Measurements from ENCODE around the gene TAX1BP1. TPM values are rescaled to one million over a fixed set of nuclear protein-coding genes. Genes with fewer than 3 reads are reported as not detected.
"Not testable (repeated sequence)": the region's sequence is repeated elsewhere in the genome, so short reads cannot be mapped to it uniquely, and the experiment has no call there.

TAX1BP1 gene
- total RNA-seq, 2 donors from 2014 or later = 119 to 135 TPM

DNA sequence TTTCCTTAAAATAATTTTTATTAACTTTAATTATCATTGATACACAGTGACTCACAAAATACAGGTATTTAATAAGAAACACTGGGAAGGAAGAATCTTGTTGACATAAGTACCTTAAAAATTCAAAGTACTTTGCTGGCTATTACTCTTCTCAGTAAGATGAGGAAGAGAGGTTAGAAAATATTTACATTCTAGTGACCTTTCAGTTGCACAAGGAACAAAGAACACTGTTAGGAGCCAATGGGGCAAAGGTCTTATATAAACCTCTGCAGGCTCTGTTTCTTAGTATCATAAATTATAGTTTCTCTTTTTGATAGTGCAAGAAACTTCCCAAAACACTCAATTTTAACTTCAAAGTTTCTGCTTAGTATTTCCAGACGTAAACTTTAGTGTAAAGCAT lies 4.8 kb upstream of the TAX1BP1 start:
- peak; percentile 60 for ATAC-seq
- intact Hi-C loops (cut with DNase I, micrococcal nuclease) = no loop called here
- no peak for DNase-seq

DNA sequence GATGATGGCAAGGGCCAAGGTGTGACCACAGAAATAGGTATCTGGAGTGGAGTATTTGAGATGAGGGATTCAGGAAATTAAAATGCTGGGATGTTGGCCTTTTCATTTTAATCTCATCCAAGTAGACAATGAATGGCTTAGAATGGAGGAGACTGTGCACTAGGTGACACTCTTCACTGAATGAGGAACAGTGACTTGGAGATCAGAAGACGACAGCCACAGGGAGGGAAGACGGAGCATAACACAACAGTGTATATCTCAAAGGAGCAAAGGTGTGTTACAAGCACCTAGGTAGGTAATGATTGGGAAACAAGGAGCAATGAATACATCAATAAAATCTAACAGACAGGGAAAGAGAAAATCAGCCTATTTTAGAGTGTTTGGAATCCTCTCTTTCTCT lies 4.1 kb upstream of the TAX1BP1 start:
- ATAC-seq (peak; percentile 29), DNase-seq (no peak)
- intact Hi-C loops (cut with DNase I, micrococcal nuclease) = no loop called here

DNA sequence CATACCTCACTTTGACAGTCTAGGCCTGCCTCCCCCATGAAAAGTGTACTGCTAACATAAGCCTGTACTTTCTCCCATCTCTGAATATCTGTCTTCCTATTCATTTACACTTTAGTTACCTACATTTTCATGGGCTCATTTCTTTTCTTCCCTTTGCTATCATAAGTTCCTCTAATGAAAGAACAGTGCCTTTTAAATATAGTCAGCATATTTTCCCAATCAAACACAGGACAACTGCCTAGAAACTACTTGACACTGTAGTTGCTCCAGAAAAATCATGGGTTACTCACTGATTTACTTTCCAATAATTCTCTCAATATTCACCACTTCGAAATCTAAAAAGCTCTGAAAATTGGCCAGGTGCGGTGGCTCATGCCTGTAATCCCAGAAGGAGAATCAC lies 2.8 kb upstream of the TAX1BP1 start:
- ATAC-seq = no peak
- intact Hi-C loops (cut with DNase I, micrococcal nuclease) = no loop called here
- DNase-seq = no peak

GRCh38 chr7:27737616-27738015 lies 2.3 kb upstream of the TAX1BP1 start:
- DNase-seq = no peak

DNA sequence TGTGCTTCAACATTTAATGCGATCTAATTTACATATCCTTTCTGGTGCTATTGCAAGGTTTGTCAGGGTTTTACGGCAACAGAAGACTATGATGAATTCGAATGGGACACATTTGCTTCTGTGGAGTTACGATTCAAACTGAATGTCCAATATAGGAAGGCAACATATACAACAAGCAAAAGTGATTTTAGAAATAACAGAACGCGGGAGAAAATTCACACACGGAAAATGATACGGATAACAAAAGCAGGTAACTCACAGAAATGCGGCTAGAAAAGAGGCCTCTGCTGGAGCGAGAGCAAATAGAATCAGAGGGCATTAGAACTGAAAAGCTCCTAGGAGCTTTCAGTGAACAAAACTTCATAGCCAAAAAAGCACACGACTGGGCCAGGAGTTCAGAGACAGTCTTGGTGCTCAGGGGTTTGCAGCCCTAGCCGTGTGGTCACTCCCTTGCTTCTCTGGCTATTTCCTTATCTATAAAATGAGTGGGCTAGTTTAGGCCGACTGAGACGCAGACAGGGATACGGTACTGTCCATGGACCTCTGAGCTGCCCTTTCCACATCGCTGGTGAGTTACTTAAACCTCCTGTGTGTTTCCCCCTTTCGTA lies 557 bp upstream of the TAX1BP1 start:
- ATAC-seq (peak; percentile 32), DNase-seq (no peak)
- intact Hi-C loops (cut with DNase I, micrococcal nuclease) = no loop called here

More at GRCh38 chr7:27737616-27738015, 2.3 kb upstream of the TAX1BP1 start:
- intact Hi-C loops (cut with DNase I, micrococcal nuclease) = no loop called here
- no peak for ATAC-seq

DNA sequence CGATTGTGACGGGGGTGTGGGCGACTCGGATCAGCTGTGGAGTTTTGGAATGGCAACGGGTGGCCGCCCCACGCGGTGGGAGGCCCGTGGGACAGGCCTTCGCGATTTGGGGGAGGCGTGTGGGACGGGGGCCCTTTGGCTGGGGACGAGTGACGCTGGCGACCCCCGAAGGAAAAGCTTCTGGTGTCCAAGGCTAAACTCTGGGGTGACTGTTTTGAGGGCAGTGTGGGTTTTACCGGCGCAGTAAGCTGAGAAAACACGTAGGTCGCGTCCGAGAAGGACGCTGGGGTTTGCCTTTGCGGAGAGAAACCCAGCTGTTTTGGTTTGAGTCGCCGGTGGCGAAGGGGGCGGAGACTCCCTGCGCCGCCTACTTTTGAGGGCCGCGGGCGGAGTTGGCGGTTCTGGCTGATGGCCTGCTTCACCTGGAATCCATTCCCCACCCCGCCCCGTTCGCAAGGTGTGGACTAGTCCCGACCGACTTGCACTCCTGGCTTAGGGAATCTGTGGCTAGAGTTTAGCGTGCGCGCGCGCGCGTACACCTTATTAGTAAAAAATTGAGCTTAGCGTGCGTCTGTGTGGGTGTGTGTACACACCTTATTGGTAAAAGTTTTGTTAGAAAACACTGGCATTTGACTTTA lies 606 bp downstream of the TAX1BP1 start:
- intact Hi-C loops (cut with DNase I, micrococcal nuclease) = loop anchor here in 1 of 2 donors (5.0 to 10.0 kb wide), 2 partner anchors 78 to 354 kb away; partner anchors contain the start of gene HIBADH
- ATAC-seq (peak; percentile 86), DNase-seq (peak; percentile 96 to 97)

DNA sequence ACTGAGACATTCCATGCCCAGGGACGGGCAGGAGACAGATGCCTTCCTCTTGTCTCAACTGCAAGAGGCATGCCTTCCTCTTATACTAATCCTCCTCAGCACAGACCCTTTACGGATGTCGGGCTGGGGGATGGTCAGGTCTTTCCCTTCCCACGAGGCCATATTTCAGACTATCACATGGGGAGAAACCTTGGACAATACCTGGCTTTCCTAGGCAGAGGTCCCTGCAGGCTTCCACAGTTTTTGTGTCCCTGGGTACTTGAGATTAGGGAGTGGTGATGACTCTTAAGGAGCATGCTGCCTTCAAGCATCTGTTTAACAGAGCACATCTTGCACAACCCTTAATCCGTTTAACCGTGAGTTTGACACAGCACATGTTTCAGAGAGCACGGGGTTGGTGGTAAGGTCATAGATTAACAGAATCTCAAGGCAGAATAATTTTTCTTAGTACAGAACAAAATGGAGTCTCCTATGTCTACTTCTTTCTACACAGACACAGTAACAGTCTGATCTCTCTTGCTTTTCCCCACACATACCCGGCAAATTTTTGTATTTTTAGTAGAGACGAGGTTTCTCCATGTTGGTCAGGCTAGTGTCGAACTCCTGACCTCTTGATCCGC lies 2.2 kb downstream of the TAX1BP1 start:
- intact Hi-C loops (cut with DNase I, micrococcal nuclease) = loop anchor here in 1 of 2 donors (5.0 to 10.0 kb wide), 2 partner anchors 80 to 353 kb away; partner anchors contain the start of gene HIBADH
- not testable (repeated sequence) for DNase-seq, ATAC-seq

DNA sequence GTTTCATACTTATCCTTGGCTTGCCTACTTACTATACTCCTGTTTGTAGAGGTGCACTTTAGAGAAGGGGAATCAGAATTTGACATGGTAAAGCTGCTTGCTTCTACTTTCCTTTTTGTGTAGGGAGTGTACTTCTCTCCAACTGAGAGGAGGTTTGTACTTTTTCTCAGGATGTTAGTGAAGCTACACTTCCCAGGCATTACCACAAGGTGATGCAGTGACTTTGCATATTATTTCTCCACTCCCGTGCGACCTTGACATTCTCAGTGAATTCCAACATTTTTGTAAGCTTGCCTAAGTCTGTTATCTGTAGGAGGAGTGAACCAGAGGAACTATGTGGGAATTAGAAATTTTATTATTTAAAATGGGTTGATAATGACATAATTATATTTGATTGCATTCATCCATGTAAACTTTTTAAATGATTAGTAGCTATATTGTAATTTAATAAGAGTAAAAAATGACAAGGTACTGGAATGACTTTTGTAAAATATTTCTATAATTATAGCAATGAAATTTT lies 5.2 kb downstream of the TAX1BP1 start:
- intact Hi-C loops (cut with DNase I, micrococcal nuclease) = loop anchor here in 1 of 2 donors (10.0 kb wide), 1 partner anchor 350 kb away; no protein-coding TSS in a partner anchor
- ATAC-seq (peak; percentile 21), DNase-seq (no peak)

DNA sequence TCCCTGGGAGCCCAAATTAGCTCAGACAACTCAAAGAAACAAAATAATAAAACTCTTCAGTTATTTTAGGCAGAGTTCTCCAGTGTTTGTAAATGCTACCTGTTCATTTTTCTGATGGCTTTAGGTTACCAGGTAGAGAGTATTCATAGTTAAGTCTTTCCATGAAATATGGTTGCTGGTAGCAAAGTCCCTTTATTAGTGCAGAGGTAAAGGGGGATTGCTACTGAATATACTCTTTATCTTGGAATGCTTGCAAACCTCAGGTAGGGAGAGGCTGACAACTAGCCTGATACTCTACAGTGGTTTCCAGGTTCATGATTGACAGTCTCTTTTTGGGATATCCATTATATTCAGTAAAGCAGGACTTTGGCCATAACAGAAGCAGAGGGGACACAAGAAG lies 6.5 kb downstream of the TAX1BP1 start:
- ATAC-seq = no peak
- intact Hi-C loops (cut with DNase I, micrococcal nuclease) = loop anchor here in 1 of 2 donors (10.0 kb wide), 1 partner anchor 348 kb away; no protein-coding TSS in a partner anchor
- DNase-seq = no peak

- ATAC-seq (no peak), DNase-seq (no peak)
- intact Hi-C loops (cut with DNase I, micrococcal nuclease) = loop anchor here in 1 of 2 donors (10.0 kb wide), 1 partner anchor 348 kb away; no protein-coding TSS in a partner anchor
These were observed 7.0 kb downstream of the TAX1BP1 start for GRCh38 chr7:27746978-27747377.

- DNase-seq = no peak
- no peak for ATAC-seq
- intact Hi-C loops (cut with DNase I, micrococcal nuclease) = loop anchor here in 1 of 2 donors (10.0 kb wide), 1 partner anchor 347 kb away; no protein-coding TSS in a partner anchor
These were observed 7.8 kb downstream of the TAX1BP1 start for GRCh38 chr7:27747589-27748368.

DNA sequence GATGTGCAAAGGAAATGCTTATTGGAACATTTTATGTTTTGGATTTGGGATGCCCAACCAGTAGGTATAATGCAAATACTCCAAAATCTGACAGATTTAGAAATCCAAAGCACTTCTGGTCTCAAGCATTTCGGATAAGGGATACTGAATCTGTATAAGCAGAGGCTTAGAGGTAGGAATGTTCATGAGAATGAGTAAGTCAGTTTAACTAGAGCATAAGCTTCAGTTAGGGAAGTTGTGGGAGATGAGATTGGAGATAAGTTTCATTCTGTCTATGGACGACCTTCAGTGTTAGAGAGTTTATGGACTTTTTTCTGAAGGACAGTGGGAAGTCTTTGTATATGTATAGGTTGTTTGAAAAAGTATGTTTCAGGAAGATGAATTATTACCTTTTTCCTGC lies 10.4 kb downstream of the TAX1BP1 start:
- intact Hi-C loops (cut with DNase I, micrococcal nuclease) = no loop called here
- DNase-seq (no peak), ATAC-seq (no peak)

DNA sequence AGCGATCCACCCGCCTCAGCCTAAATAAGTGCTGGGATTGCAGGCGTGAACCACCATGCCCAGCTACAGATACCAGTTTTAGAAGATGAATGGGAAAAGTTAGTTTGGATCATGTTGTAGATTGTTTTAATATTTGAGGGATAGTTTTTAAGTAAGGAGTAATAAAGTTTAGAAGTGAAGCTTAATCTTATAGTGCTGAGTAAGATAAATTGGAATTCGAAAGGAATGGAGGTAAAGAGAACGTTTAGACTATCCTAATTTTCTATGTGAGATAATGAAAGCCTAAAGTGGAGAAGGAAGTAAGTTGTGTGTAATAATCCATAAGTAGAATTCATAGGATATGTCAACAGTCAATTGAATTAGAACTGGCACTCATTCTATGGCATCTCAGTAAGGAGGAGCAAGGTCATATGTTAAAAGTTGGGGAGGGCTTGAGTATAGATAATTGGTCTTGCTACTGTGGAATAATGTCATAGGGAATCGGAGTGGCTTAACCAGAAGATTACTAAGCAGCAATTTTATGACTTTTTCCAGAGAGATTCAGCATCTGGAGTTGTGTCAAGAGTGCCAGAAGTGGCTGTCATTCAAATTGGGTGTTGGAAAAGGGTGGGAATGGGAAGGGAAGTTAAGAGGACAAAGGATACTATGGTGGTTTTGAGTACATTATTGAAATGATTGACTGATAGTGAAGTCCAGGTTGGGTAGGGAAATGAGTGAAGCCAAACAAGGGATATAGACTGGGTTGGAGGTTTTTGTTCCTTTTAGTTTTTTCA lies 12.1 kb downstream of the TAX1BP1 start:
- DNase-seq (no peak), ATAC-seq (peak; percentile 19)
- intact Hi-C loops (cut with DNase I, micrococcal nuclease) = no loop called here

- ATAC-seq = peak; percentile 53
- intact Hi-C loops (cut with DNase I, micrococcal nuclease) = no loop called here
- no peak for DNase-seq
These were observed 13.9 kb downstream of the TAX1BP1 start for GRCh38 chr7:27753863-27754262.

- intact Hi-C loops (cut with DNase I, micrococcal nuclease) = no loop called here
- ATAC-seq (no peak), DNase-seq (no peak)
These were observed 16.3 kb downstream of the TAX1BP1 start for GRCh38 chr7:27756298-27756697.

- DNase-seq (no peak), ATAC-seq (no peak)
- intact Hi-C loops (cut with DNase I, micrococcal nuclease) = no loop called here
These were observed 19.5 kb downstream of the TAX1BP1 start for GRCh38 chr7:27759491-27759890.

GRCh38 chr7:27762062-27762461 lies 22.1 kb downstream of the TAX1BP1 start:
- intact Hi-C loops (cut with DNase I, micrococcal nuclease) = no loop called here
- no peak for DNase-seq
- peak; percentile 50 for ATAC-seq

GRCh38 chr7:27763983-27764508 lies 24.1 kb downstream of the TAX1BP1 start:
- intact Hi-C loops (cut with DNase I, micrococcal nuclease) = no loop called here
- DNase-seq = no peak
- ATAC-seq = no peak

Measured in left colon (tissue), 2 donors.